Body of pancreas (tissue), 4 donors: Measurements from ENCODE around the gene CMBL. TPM values are rescaled to one million over a fixed set of nuclear protein-coding genes. Genes with fewer than 3 reads are reported as not detected.
A peak's percentile ranks its signal among the peaks of the same experiment; 100 is the strongest.
"Not testable (repeated sequence)": the region's sequence is repeated elsewhere in the genome, so short reads cannot be mapped to it uniquely, and the experiment has no call there.

Experiments used
- ATAC-seq: fragments of 150-250 bp; one replicate; pipeline ENCODE4 v1.9.1; 2016
- DNase-seq, 4 donors: peaks; one replicate each; pipeline ENCODE4 v3.0.0-alpha.2; 2019
- H3K27ac ChIP-seq, 4 donors: fragments of 200-600 bp; sonication (generic); 1 replicate in 3 of 4; 2 replicates in 1 of 4; pipeline versions ENCODE4 v1.5.1 to v1.6.1; 2016 to 2019; ENCODE audit warnings: mild to moderate bottlenecking in 1 of 4, mixed read lengths in 1 of 4, moderate library complexity in 1 of 4
- H3K27me3 ChIP-seq, 2 donors: fragments of 200-600 bp; sonication (generic); one replicate each; pipeline ENCODE4 v1.6.0; 2016; ENCODE audit warnings: mild to moderate bottlenecking in 1 of 2
- H3K36me3 ChIP-seq, 2 donors: fragments of 200-600 bp; sonication (generic); replicated peaks in 1 of 2; 2 replicates each; pipeline ENCODE4 v1.5.1; 2016; ENCODE audit warnings: low read depth in 2 of 2; ENCODE audit not compliant: insufficient read depth in 1 of 2
- H3K4me1 ChIP-seq: fragments of 200-600 bp; sonication (generic); one replicate; pipeline ENCODE4 v1.6.0; 2016
- H3K4me3 ChIP-seq, 2 donors: fragments of 200-600 bp; sonication (generic); 1 replicate in 1 of 2; 2 replicates in 1 of 2; pipeline ENCODE4 v1.5.1; 2016 to 2019
- H3K9me3 ChIP-seq, 3 donors: fragments of 200-600 bp; sonication (generic); 1 replicate in 2 of 3; 2 replicates in 1 of 3; pipeline ENCODE4 v1.5.1; 2016
- POLR2A ChIP-seq, 3 donors: fragments of 450-650 bp; IDR thresholded peaks; one replicate each; pipeline ENCODE4 v1.6.1; 2016; ENCODE audit warnings: antibody characterized with exemption in 3 of 3, mild to moderate bottlenecking in 2 of 3
- WGBS, 2 donors: methylation state at CpG; one replicate each; pipeline ENCODE4 v1.1.5; 2017; 5-methylcytosine and 5-hydroxymethylcytosine counted together
- intact Hi-C: fragments of 100-400 bp; cut with DNase I; formaldehyde crosslinking; loops from one replicate; pipeline ENCODE4 v1.15.1; 2023
- total RNA-seq, 2 donors: library from RNA; depleted of rRNA; stranded (reverse); fragments of >200 nt; gene quantifications; one replicate each; pipeline ENCODE4 v1.1.0, GENCODE V29; 2016
- TF ChIP-seq, protein P1 (sequence below), 7 experiments: fragments of 450-650 bp in 4 of 7; fragments of 200-600 bp in 3 of 7; sonication (generic) in 3 of 7; IDR thresholded peaks; one replicate each; pipeline ENCODE4 v1.5.1; 2016 to 2019; ENCODE audit warnings: antibody characterized with exemption in 7 of 7

The CMBL gene
- total RNA-seq, 2 donors from 2014 or later = 4.4 to 4.9 TPM

DNA sequence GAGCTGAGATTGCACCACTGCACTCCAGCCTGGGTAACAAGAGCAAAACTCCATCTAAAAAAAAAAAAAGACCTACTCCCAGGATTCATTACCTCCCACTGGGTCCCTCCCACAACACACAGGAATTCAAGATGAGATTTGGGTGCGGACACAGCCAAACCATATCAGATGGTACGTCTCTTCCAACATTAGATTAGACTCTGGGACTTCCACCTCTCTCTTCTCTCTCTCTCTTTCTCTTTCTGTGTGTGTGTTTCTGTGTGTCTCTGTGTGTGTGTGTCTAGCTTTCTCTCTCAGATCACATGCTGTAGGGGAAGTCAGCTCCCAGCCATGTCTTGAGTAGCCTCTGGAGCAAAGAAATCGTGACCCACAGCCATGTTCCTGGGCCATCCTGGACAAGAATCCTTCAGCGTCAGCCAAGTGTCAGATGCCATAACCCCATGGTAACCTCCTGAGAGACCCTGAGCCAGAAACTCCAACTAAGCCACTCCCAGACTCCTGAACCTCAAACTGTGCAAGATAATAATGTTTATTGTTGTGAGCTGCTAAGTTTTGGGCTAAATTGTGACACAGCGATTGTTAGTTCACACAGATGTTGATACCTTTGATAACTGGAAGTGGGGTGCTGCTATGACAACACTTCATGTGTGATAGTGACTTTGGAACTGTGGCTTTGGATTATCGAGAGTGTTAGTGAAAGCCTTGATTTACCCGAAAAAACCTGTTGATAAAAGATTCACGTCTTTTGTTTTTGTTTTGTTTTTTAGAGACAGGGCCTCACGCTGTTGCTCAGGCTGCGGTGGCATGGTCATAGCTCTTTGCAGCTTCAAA lies 4.1 kb upstream of the CMBL start:
- Histone ChIP-seq H3K27me3 (no peaks in the 10 kb centered on the region), H3K27ac (peak overlapping the region in 2 of 4 donors; percentile 49 to 68), H3K4me3 (no peak overlapping the region), H3K36me3 (no peaks in the 10 kb centered on the region), H3K4me1 (peaks cover 35% of the 10 kb centered on the region), H3K9me3 (no peaks in the 10 kb centered on the region)
- ATAC-seq (no peak), DNase-seq (no peak)
- intact Hi-C loops = no loop called here
- TF ChIP-seq POLR2A (IDR thresholded peaks at IDR 0.05) = no peak
- TF ChIP-seq, protein P1, sequence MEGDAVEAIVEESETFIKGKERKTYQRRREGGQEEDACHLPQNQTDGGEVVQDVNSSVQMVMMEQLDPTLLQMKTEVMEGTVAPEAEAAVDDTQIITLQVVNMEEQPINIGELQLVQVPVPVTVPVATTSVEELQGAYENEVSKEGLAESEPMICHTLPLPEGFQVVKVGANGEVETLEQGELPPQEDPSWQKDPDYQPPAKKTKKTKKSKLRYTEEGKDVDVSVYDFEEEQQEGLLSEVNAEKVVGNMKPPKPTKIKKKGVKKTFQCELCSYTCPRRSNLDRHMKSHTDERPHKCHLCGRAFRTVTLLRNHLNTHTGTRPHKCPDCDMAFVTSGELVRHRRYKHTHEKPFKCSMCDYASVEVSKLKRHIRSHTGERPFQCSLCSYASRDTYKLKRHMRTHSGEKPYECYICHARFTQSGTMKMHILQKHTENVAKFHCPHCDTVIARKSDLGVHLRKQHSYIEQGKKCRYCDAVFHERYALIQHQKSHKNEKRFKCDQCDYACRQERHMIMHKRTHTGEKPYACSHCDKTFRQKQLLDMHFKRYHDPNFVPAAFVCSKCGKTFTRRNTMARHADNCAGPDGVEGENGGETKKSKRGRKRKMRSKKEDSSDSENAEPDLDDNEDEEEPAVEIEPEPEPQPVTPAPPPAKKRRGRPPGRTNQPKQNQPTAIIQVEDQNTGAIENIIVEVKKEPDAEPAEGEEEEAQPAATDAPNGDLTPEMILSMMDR (IDR thresholded peaks at IDR 0.05) = no peak
- WGBS, 2 donors = 81% methylated on average over 10 of the region's 10 CpGs

- 49 to 64% methylated on average over 8 of the region's 8 CpGs for WGBS, 2 donors
- DNase-seq = peak in 3 of 4 donors; percentile 49 to 67 (median 52)
- peaks cover 43% of the 10 kb centered on the region for H3K4me1 ChIP-seq
- H3K4me3 ChIP-seq, ATAC-seq, H3K27me3 ChIP-seq, H3K9me3 ChIP-seq, intact Hi-C loops, H3K36me3 ChIP-seq: not testable (repeated sequence)
- H3K27ac ChIP-seq = peak overlapping the region; percentile 25 to 68 (median 42)
These were observed 3.3 kb upstream of the CMBL start for GRCh38 chr5:10310835-10311570.

DNA sequence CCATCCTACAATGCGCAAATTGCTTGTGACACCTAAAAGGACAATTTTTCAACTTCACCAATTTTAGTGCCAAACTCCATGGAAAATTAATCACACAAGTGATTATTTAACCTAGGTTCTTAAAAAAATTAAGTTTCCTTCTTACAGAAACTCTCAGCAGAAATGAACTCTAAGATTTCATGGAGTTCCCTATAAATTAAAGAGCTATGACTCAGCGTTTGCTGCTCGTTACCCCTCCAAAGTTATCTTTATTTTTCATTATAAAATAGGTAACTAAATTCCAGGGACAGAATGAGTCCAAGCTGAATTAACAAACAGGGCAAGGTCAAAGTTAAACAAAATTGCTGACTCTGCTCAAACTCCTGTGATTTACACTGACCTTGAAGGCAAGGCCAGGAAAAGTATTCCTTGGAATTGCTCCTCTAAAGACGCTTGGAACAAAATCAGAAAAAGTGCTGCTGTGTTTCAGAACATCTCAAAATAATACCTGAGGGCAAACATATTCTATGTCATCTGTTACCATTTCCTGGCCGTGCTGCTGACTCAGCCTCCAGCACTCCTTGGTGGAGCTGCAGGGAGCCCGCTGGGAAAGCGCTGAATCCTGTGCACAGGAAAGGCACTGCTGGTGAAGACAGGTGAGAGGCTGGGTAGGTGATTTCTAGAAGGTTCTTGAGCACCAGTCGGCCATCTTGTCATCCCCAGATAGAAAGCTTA lies 2.5 kb upstream of the CMBL start:
- DNase-seq (peak; percentile 76 to 85 (median 83)), ATAC-seq (peak; percentile 87)
- H3K36me3 ChIP-seq = no peaks in the 10 kb centered on the region
- WGBS, 2 donors = 26 to 33% methylated on average over 8 of the region's 8 CpGs
- H3K9me3 ChIP-seq = no peaks in the 10 kb centered on the region
- H3K4me1 ChIP-seq = peaks cover 51% of the 10 kb centered on the region
- peak overlapping the region; percentile 25 to 68 (median 42) for H3K27ac ChIP-seq
- intact Hi-C loops = no loop called here
- no peak overlapping the region for H3K4me3 ChIP-seq
- no peak for TF ChIP-seq POLR2A (IDR thresholded peaks at IDR 0.05)
- H3K27me3 ChIP-seq = no peaks in the 10 kb centered on the region

GRCh38 chr5:10308844-10309243 lies 1.1 kb upstream of the CMBL start:
- no peaks in the 10 kb centered on the region for H3K27me3 ChIP-seq
- DNase-seq (no peak), ATAC-seq (no peak)
- no peak overlapping the region for H3K4me3 ChIP-seq
- intact Hi-C loops = no loop called here
- no peak for TF ChIP-seq POLR2A (IDR thresholded peaks at IDR 0.05)
- TF ChIP-seq, protein P1 (IDR thresholded peaks at IDR 0.05) = no peak
- 77 to 82% methylated on average over 6 of the region's 6 CpGs for WGBS, 2 donors
- no peaks in the 10 kb centered on the region for H3K9me3 ChIP-seq
- peaks cover 65% of the 10 kb centered on the region for H3K4me1 ChIP-seq
- no peaks in the 10 kb centered on the region for H3K36me3 ChIP-seq
- H3K27ac ChIP-seq = peak overlapping the region in 3 of 4 donors; percentile 17 to 45 (median 44)

DNA sequence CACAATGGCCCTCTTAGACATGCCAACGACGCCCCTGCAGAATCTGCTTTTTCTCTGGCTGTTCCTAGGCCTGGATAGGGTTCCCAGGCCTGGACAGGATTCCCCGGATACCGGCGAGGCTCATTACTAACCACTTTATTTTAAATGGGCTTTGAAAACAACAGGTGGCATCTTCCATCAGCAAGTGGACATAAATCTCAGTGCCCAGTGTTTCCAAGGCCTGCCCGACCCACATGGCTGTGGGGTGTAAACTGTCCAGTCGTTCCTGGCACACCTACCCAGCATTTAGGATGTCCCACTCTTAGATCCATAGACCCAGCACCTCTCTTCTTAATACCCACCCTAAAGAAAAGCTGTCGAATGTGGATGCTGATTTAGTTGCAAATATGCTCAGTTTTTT lies 896 bp downstream of the CMBL start:
- H3K36me3 ChIP-seq = no peaks in the 10 kb centered on the region
- intact Hi-C loops = no loop called here
- TF ChIP-seq POLR2A (IDR thresholded peaks at IDR 0.05) = no peak
- TF ChIP-seq, protein P1 (IDR thresholded peaks at IDR 0.05) = no peak
- H3K27ac ChIP-seq = peak overlapping the region; percentile 26 to 89 (median 88)
- H3K4me1 ChIP-seq = peaks cover 85% of the 10 kb centered on the region
- DNase-seq = no peak
- no peaks in the 10 kb centered on the region for H3K9me3 ChIP-seq
- no peak for ATAC-seq
- no peak overlapping the region for H3K4me3 ChIP-seq
- 40 to 47% methylated on average over 8 of the region's 8 CpGs for WGBS, 2 donors
- H3K27me3 ChIP-seq = no peaks in the 10 kb centered on the region
